Endothelial cell of umbilical vein (primary cell): Measurements from ENCODE around the gene TLE7. TPM values are rescaled to one million over a fixed set of nuclear protein-coding genes. Genes with fewer than 3 reads are reported as not detected.

Source experiments
- BruUV-seq: library from RNA; stranded (reverse); fragments of 400-500 nt; replicated peaks from 2 replicates; lab custom pipeline; 2021; lab: Mats Ljungman, UMichigan
- CTCF ChIA-PET: fragments of 300-600, 350-600 bp; sonication (Branson Sonifier 250); formaldehyde crosslinking; loops from one replicate; lab custom pipeline; 2021; ENCODE audit warnings: antibody characterized with exemption, inconsistent platforms; lab: Charles Lee
- POLR2A ChIA-PET: fragments of 300-600, 350-600 bp; sonication (Branson Sonifier 250); formaldehyde crosslinking; loops from one replicate; lab custom pipeline; 2021; ENCODE audit warnings: antibody characterized with exemption, inconsistent platforms; lab: Charles Lee
- DNase-seq: peaks from one replicate; pipeline ENCODE4 v3.0.0-alpha.2; 2011; ENCODE audit warnings: low read depth, low spot score
- FAIRE-seq: peaks from 2 replicates; lab custom pipeline; 2011; peaks lifted over from hg19 to GRCh38; lab: Jason Lieb, UNC
- H2AFZ ChIP-seq: 2 replicates; pipeline ENCODE4 v1.6.0; 2012; ENCODE audit warnings: low read depth, low read length, control low read depth, inconsistent platforms
- H3K27ac ChIP-seq: 2 replicates; pipeline ENCODE4 v1.5.1; 2011; ENCODE audit warnings: low read depth, mild to moderate bottlenecking, control low read depth, low read length, moderate library complexity; ENCODE audit not compliant: insufficient read depth
- H3K27me3 ChIP-seq, 2 experiments: 2 replicates each; pipeline versions ENCODE4 v1.6.0 to v1.6.1; 2011; ENCODE audit warnings: low read length in 2 of 2, mixed read lengths in 1 of 2; ENCODE audit not compliant: control insufficient read depth in 2 of 2, insufficient read depth in 2 of 2
- H3K36me3 ChIP-seq, 2 experiments: 2 replicates in 1 of 2; 3 replicates in 1 of 2; pipeline ENCODE4 v1.5.1; 2011; ENCODE audit warnings: low read length in 2 of 2, mild to moderate bottlenecking in 1 of 2, moderate library complexity in 1 of 2; ENCODE audit not compliant: control insufficient read depth in 2 of 2, insufficient read depth in 2 of 2; ENCODE audit errors: extremely low read depth in 1 of 2
- H3K4me1 ChIP-seq: 3 replicates; pipeline ENCODE4 v1.5.1; 2011; ENCODE audit warnings: mild to moderate bottlenecking, low read length; ENCODE audit not compliant: control insufficient read depth, insufficient read depth; ENCODE audit errors: extremely low read depth
- H3K4me2 ChIP-seq: 2 replicates; pipeline ENCODE4 v1.6.1; 2011; ENCODE audit warnings: low read length, control low read depth, mixed read lengths; ENCODE audit not compliant: insufficient read depth
- H3K4me3 ChIP-seq, 3 experiments: fragments of 200-600 bp in 1 of 3; sonication (generic), shearing (Covaris generic) in 1 of 3; replicated peaks in 1 of 3; 2 replicates each; pipeline ENCODE4 v1.5.1; 2011 to 2016; ENCODE audit warnings: control low read depth in 3 of 3, low read length in 3 of 3, mild to moderate bottlenecking in 2 of 3, inconsistent platforms in 1 of 3, low read depth in 1 of 3, moderate library complexity in 1 of 3; ENCODE audit not compliant: insufficient read depth in 1 of 3
- H3K79me2 ChIP-seq: 2 replicates; pipeline ENCODE4 v1.6.0; 2012; ENCODE audit warnings: low read length, inconsistent platforms; ENCODE audit not compliant: control insufficient read depth, insufficient read depth
- H3K9ac ChIP-seq: replicated peaks from 2 replicates; pipeline ENCODE3; 2011; ENCODE audit warnings: low read length, control low read depth; ENCODE audit not compliant: insufficient read depth; ENCODE audit errors: extremely low read depth
- H3K9me1 ChIP-seq: replicated peaks from 3 replicates; pipeline ENCODE4 v1.6.0; 2011; ENCODE audit warnings: mild to moderate bottlenecking, low read length; ENCODE audit not compliant: control insufficient read depth, insufficient read depth; ENCODE audit errors: extremely low read depth
- H3K9me3 ChIP-seq: replicated peaks from 2 replicates; pipeline ENCODE4 v1.5.1; 2012; ENCODE audit warnings: low read length, inconsistent platforms; ENCODE audit not compliant: control insufficient read depth, insufficient read depth
- H4K20me1 ChIP-seq: replicated peaks from 2 replicates; pipeline ENCODE3; 2011; ENCODE audit warnings: mild to moderate bottlenecking, low read length; ENCODE audit not compliant: control insufficient read depth, insufficient read depth; ENCODE audit errors: extremely low read depth
- EZH2 ChIP-seq: IDR thresholded peaks from 2 replicates; pipeline ENCODE4 v1.6.1; 2012; ENCODE audit warnings: borderline replicate concordance, low read depth, mild to moderate bottlenecking, moderate library complexity, low read length, inconsistent platforms; ENCODE audit not compliant: severe bottlenecking
- POLR2AphosphoS5 ChIP-seq: IDR thresholded peaks from 2 replicates; pipeline ENCODE4 v1.6.1; 2012; ENCODE audit warnings: low read depth, mild to moderate bottlenecking, control low read depth, low read length, moderate library complexity; ENCODE audit not compliant: insufficient read depth
- dilution Hi-C: fragments of 300-500 bp; cut with MboI; formaldehyde crosslinking; loops from one replicate; pipeline ENCODE4 v1.15.0; 2019; ENCODE audit warnings: low sequenced_read_pairs; ENCODE audit not compliant: extremely low pct_ligation_motif_present
- intact Hi-C: fragments of 100-400 bp; cut with micrococcal nuclease; formaldehyde crosslinking; loops from one replicate; pipeline ENCODE4 v1.10.0; 2022
- polyA plus RNA-seq, 4 experiments: library from polyadenylated mRNA; depleted of rRNA in 3 of 4; stranded (reverse) in 3 of 4; unstranded in 1 of 4; fragments of >200 nt; gene quantifications; 2 replicates each; pipeline versions ENCODE4 v1.2.1 to v1.2.3, GENCODE V29; 2011 to 2012; ENCODE audit warnings: missing spikeins in 1 of 4
- total RNA-seq: library from RNA; stranded (reverse); gene quantifications from 2 replicates; pipeline ENCODE4 v1.2.3, GENCODE V29; 2021
- TF ChIP-seq, protein P1 (sequence below), 2 donors: IDR thresholded peaks; 1 replicate in 1 of 2; 2 replicates in 1 of 2; pipeline ENCODE4 v1.5.1; 2011; ENCODE audit warnings: low read length in 2 of 2, mild to moderate bottlenecking in 2 of 2, moderate library complexity in 2 of 2, control low read depth in 1 of 2, inconsistent platforms in 1 of 2, low read depth in 1 of 2; ENCODE audit not compliant: insufficient read depth in 1 of 2; ENCODE audit errors: extremely low read depth in 1 of 2

TLE7 gene
- total and polyA plus RNA-seq, 2 donors (not counting 3 experiments of a cell fraction or from before 2014, with no cell fraction given) = not detected

DNA sequence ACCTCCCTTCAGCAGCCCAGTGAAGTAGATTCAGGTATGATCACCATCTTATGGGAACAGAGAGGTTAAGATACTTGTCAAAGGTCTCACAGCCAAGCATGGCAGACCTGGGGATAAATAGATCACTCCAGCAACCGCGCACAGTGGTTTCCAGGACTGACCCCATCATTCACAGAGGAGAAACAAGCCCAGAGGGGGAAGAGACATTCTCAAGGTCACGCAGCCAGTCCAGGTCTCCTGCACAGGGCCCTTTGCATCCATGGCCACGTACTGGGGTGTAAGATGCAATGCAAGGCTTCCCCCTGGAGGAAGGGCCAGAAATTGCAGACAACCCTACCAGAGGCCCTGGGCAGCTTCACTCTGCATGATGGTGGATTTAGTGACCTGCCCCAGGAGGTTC lies 19.9 kb downstream of the TLE7 start:
- H3K9me1 ChIP-seq = no peaks in the 10 kb centered on the region
- H3K36me3 ChIP-seq = no peaks in the 10 kb centered on the region
- H4K20me1 ChIP-seq = no peaks in the 10 kb centered on the region
- no peak overlapping the region for H3K27ac ChIP-seq
- peaks cover 3 to 7% of the 10 kb centered on the region in 2 experiments for H3K27me3 ChIP-seq
- BruUV-seq = no TSS peak
- DNase-seq (no peak), FAIRE-seq (no peak)
- H3K4me2 ChIP-seq = no peak overlapping the region
- H3K9me3 ChIP-seq = no peaks in the 10 kb centered on the region
- no peak for TF ChIP-seq POLR2AphosphoS5
- TF ChIP-seq, protein P1, sequence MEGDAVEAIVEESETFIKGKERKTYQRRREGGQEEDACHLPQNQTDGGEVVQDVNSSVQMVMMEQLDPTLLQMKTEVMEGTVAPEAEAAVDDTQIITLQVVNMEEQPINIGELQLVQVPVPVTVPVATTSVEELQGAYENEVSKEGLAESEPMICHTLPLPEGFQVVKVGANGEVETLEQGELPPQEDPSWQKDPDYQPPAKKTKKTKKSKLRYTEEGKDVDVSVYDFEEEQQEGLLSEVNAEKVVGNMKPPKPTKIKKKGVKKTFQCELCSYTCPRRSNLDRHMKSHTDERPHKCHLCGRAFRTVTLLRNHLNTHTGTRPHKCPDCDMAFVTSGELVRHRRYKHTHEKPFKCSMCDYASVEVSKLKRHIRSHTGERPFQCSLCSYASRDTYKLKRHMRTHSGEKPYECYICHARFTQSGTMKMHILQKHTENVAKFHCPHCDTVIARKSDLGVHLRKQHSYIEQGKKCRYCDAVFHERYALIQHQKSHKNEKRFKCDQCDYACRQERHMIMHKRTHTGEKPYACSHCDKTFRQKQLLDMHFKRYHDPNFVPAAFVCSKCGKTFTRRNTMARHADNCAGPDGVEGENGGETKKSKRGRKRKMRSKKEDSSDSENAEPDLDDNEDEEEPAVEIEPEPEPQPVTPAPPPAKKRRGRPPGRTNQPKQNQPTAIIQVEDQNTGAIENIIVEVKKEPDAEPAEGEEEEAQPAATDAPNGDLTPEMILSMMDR (IDR thresholded peaks at IDR 0.05; ENCODE audit: extremely low read depth in 1 of 2, insufficient read depth in 1 of 2, low read depth in 1 of 2, low read length in 2 of 2) = peak; percentile 24 to 54
- intact Hi-C loops (no loop called here), dilution Hi-C loops (no loop called here)
- no peak overlapping the region for H3K9ac ChIP-seq
- no peaks in the 10 kb centered on the region for H3K4me1 ChIP-seq
- CTCF ChIA-PET = interaction anchor here (0.7 to 1.9 kb wide), 3 partner anchors 9 to 78 kb away, joined by 4 to 11 read pairs (median 8); no protein-coding TSS in a partner anchor
- H3K79me2 ChIP-seq = no peaks in the 10 kb centered on the region
- POLR2A ChIA-PET = no interaction called here
- H3K4me3 ChIP-seq = no peak overlapping the region
- no peak overlapping the region for H2AFZ ChIP-seq

DNA sequence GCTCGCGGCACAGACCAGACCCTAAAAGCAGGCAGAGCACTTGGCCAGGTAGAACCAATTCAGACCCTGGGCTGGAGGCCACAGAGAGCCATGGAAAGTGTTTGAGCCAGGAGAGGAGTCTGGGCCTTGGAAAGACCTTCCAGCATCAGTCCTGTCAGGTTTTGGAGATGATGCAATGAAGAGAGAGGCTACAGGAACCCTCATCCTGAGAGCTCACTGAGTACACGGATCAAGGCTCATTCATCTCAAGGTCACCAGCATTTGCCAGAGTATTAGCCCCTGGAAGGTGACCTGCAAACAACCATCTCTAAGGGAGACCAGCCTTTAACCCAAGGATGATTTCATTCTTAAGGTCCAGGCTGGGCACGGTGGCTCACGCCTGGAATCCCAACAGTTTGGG lies 27.8 kb downstream of the TLE7 start:
- Histone ChIP-seq H3K79me2 (no peaks in the 10 kb centered on the region), H3K4me1 (no peaks in the 10 kb centered on the region), H3K9me1 (no peaks in the 10 kb centered on the region), H3K4me2 (no peak overlapping the region), H3K9me3 (no peaks in the 10 kb centered on the region), H2AFZ (no peak overlapping the region), H3K27me3 (no peaks in the 10 kb centered on the region), H3K4me3 (no peak overlapping the region), H3K27ac (no peak overlapping the region), H3K36me3 (no peaks in the 10 kb centered on the region), H3K9ac (no peak overlapping the region), H4K20me1 (no peaks in the 10 kb centered on the region)
- no peak for FAIRE-seq
- ChIA-PET POLR2A (no interaction called here), CTCF (interaction anchor here (1.3 to 6.1 kb wide), 7 partner anchors 14 to 197 kb away, joined by 6 to 229 read pairs (median 22); no protein-coding TSS in a partner anchor)
- intact Hi-C loops (no loop called here), dilution Hi-C loops (no loop called here)
- TF ChIP-seq, protein P1 (IDR thresholded peaks at IDR 0.05; ENCODE audit: extremely low read depth in 1 of 2, insufficient read depth in 1 of 2, low read depth in 1 of 2, low read length in 2 of 2) = no peak
- TF ChIP-seq EZH2 = no peak
- no peak for DNase-seq
- BruUV-seq = no TSS peak
